Stimulated activated CD8-positive, alpha-beta memory T cell treated with anti-CD3 and anti-CD28 coated beads, Interleukin-15, amount 100 ng/mL, for 1 hour (primary cell): ENCODE data around the gene OFD1.

ENCODE experiments used
- DNase-seq: peaks from one replicate; pipeline ENCODE4 v3.0.0-alpha.2; 2020; ENCODE audit warnings: low read depth

The OFD1 gene

DNA sequence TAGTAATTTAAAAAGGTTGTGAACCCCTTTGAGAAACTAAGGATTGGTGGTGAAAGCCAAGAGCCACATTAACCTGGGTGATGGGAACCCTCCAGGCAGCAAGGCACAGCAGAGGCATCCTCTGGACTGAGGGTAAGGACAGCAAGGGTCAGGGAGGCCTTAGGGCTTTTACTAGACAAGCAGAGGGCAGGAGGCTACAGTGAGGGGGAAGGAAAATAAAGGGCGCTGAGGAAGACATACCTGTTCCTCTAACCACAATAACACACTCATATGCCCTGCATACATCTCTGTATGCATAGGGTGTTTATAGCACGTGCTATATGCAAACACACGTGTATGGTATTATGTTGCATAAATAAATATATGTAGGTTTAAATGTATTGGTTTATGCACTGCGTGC, 63.6 kb downstream of the OFD1 start:
- DNase-seq, result no peak

GRCh38 chrX:13803116-13803515, 68.6 kb downstream of the OFD1 start:
- DNase-seq, result no peak

GRCh38 chrX:13805241-13805640, 70.7 kb downstream of the OFD1 start:
- no peak for DNase-seq

GRCh38 chrX:13808293-13808692, 73.7 kb downstream of the OFD1 start:
- DNase-seq, result no peak

- no peak for DNase-seq
Measured at GRCh38 chrX:13808865-13809264, 74.3 kb downstream of the OFD1 start.

DNA sequence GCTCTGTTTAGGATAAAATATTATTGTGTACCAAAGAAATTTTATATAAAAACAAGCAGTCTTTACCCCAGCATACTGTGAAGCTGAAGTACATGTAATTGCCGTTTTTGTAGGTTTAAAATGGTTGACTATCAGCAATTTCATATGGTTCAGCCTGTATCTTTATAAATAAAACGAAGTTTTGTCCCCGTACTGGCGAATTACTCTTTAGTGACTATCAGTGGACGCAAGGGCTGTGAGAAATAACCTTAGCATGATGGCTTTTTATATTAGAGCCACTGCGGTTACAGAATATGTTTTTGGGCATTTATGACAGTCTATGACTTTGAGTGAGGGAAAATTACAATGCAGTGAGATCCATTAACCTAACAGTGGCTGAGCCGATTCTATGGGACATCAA, 81.1 kb downstream of the OFD1 start:
- DNase-seq, result no peak

GRCh38 chrX:13816176-13816575, 81.6 kb downstream of the OFD1 start:
- DNase-seq, result no peak

GRCh38 chrX:13816643-13817627, 82.4 kb downstream of the OFD1 start, which contains the start of gene GPM6B:
Gene GPM6B (minus strand): TSS chrX:13817093. CDS start chrX:13816904, 189 bp downstream.
- DNase-seq, result no peak
